Mammary epithelial cell (primary cell): ENCODE results near the gene PRSS35.

Source experiments
- CTCF ChIP-seq, 2 donors: IDR thresholded peaks in 1 of 2; conservative IDR thresholded peaks in 1 of 2; 2 replicates each; pipeline ENCODE4 v1.5.1; 2011 to 2012; ENCODE audit warnings: inconsistent platforms in 2 of 2, low read length in 2 of 2, mild to moderate bottlenecking in 2 of 2, control low read depth in 1 of 2, low read depth in 1 of 2; ENCODE audit not compliant: insufficient read depth in 1 of 2; ENCODE audit errors: extremely low read depth in 1 of 2
- EZH2 ChIP-seq: IDR thresholded peaks from 2 replicates; pipeline ENCODE4 v1.6.1; 2012; ENCODE audit warnings: low read length, inconsistent platforms, borderline replicate concordance

- TF ChIP-seq CTCF (conservative IDR thresholded peaks at IDR 0.05 in 1 of 2, IDR thresholded peaks at IDR 0.05 in 1 of 2; ENCODE audit: extremely low read depth in 1 of 2, insufficient read depth in 1 of 2, low read depth in 1 of 2, low read length in 2 of 2): no peak
- no peak for TF ChIP-seq EZH2
Measured at GRCh38 chr6:83556871-83557270, 44.5 kb downstream of the PRSS35 start.
